PC-3 (cell line): Measurements from ENCODE around the gene C3. TPM values are rescaled to one million over a fixed set of nuclear protein-coding genes. Genes with fewer than 3 reads are reported as not detected.

Experiments used
- ATAC-seq: fragments of 200-7000 bp; cut with Tn5 transposase; 2 replicates; pipeline ENCODE4 v1.9.1; 2020; ENCODE audit warnings: mild to moderate bottlenecking, moderate library complexity
- BruUV-seq: library from RNA; stranded (reverse); fragments of 400-500 nt; replicated peaks from 2 replicates; lab custom pipeline; 2021; lab: Mats Ljungman, UMichigan
- CTCF ChIA-PET: fragments of 300-600 bp; sonication (Branson Sonifier 250); formaldehyde crosslinking; loops from one replicate; lab custom pipeline; 2022; ENCODE audit warnings: antibody characterized with exemption; lab: Charles Lee
- POLR2A ChIA-PET: fragments of 300-600 bp; sonication (Branson Sonifier 250); formaldehyde crosslinking; loops from one replicate; lab custom pipeline; 2022; ENCODE audit warnings: antibody characterized with exemption; ENCODE audit not compliant: unreplicated experiment; lab: Charles Lee
- DNase-seq: peaks from one replicate; pipeline ENCODE4 v3.0.0-alpha.2; 2015
- H2AFZ ChIP-seq: fragments of 300-600 bp; sonication (generic); 2 replicates; pipeline ENCODE4 v1.6.0; 2016; ENCODE audit warnings: antibody characterized with exemption, low read length
- H3F3A ChIP-seq: fragments of 300-600 bp; sonication (generic); one replicate; pipeline ENCODE4 v1.6.0; 2017; ENCODE audit warnings: antibody characterized with exemption, low read length, control low read depth, mild to moderate bottlenecking; ENCODE audit not compliant: unreplicated experiment
- H3K27ac ChIP-seq: fragments of 300-600 bp; sonication (generic); 2 replicates; pipeline ENCODE4 v1.5.1; 2016; ENCODE audit warnings: mild to moderate bottlenecking, low read length
- H3K27me3 ChIP-seq: fragments of 300-600 bp; sonication (generic); 2 replicates; pipeline ENCODE4 v1.6.1; 2016; ENCODE audit warnings: low read length, mixed read lengths
- H3K36me3 ChIP-seq: fragments of 300-600 bp; sonication (generic); 2 replicates; pipeline ENCODE4 v1.6.1; 2016; ENCODE audit warnings: low read depth, mixed run types, low read length, mixed read lengths
- H3K4me1 ChIP-seq: fragments of 300-600 bp; sonication (generic); 2 replicates; pipeline ENCODE4 v1.5.1; 2016; ENCODE audit warnings: low read length; ENCODE audit not compliant: insufficient read depth
- H3K4me2 ChIP-seq: fragments of 300-600 bp; sonication (generic); 2 replicates; pipeline ENCODE4 v1.6.0; 2016; ENCODE audit warnings: low read length
- H3K4me3 ChIP-seq: fragments of 300-600 bp; sonication (generic); 2 replicates; pipeline ENCODE4 v1.5.1; 2016; ENCODE audit warnings: mild to moderate bottlenecking, low read length, mixed read lengths
- H3K79me2 ChIP-seq: fragments of 300-600 bp; sonication (generic); 2 replicates; pipeline ENCODE4 v1.6.1; 2017; ENCODE audit warnings: low read length, mixed read lengths
- H3K9ac ChIP-seq: fragments of 300-600 bp; sonication (generic); 2 replicates; pipeline ENCODE4 v1.6.0; 2016; ENCODE audit warnings: mild to moderate bottlenecking, low read length
- H3K9me2 ChIP-seq: fragments of 300-600 bp; sonication (generic); replicated peaks from 2 replicates; pipeline ENCODE4 v1.6.1; 2016; ENCODE audit warnings: mixed run types, low read length, mixed read lengths
- H3K9me3 ChIP-seq: fragments of 300-600 bp; sonication (generic); 2 replicates; pipeline ENCODE4 v1.6.1; 2016; ENCODE audit warnings: low read length, mixed read lengths
- H4K20me1 ChIP-seq: fragments of 300-600 bp; sonication (generic); 2 replicates; pipeline ENCODE4 v1.6.1; 2016; ENCODE audit warnings: low read length, mixed read lengths
- CTCF ChIP-seq: fragments of 300-600 bp; sonication (generic); conservative IDR thresholded peaks from 2 replicates; pipeline ENCODE4 v1.5.1; 2017; ENCODE audit warnings: antibody characterized with exemption, low read depth, mild to moderate bottlenecking, low read length
- EZH2 ChIP-seq: fragments of 300-600 bp; sonication (generic); IDR thresholded peaks from one replicate; pipeline ENCODE4 v1.6.1; 2017; ENCODE audit warnings: antibody characterized with exemption, mild to moderate bottlenecking, low read length; ENCODE audit not compliant: unreplicated experiment
- EZH2phosphoT487 ChIP-seq: fragments of 300-600 bp; sonication (generic); IDR thresholded peaks from 2 replicates; pipeline ENCODE4 v1.6.1; 2018; ENCODE audit warnings: mild to moderate bottlenecking, antibody characterized with exemption, low read length, borderline replicate concordance
- intact Hi-C: fragments of 100-400 bp; cut with micrococcal nuclease; formaldehyde crosslinking; loops from 2 replicates; pipeline ENCODE4 v1.9.0; 2023
- total RNA-seq: library from RNA; depleted of rRNA; stranded (reverse); fragments of >200 nt; gene quantifications from 2 replicates; pipeline ENCODE4 v1.2.3, GENCODE V29; 2014

The C3 gene
- total RNA-seq, 1 experiment from 2014 or later = 13.3 TPM

GRCh38 chr19:6679139-6679538 is 41.3 kb downstream of the C3 start:
- Histone ChIP-seq H3K4me3 (no peak overlapping the region), H3F3A (no peaks in the 10 kb centered on the region), H3K4me2 (peak overlapping the region; percentile 5; the same call in 1 of the 2 replicates), H3K9ac (no peak overlapping the region; the same call in 1 of the 2 replicates), H3K4me1 (peaks cover 41% of the 10 kb centered on the region), H3K9me2 (no peaks in the 10 kb centered on the region), H3K79me2 (no peaks in the 10 kb centered on the region), H3K27ac (peak overlapping the region; percentile 79), H3K36me3 (no peaks in the 10 kb centered on the region), H3K9me3 (no peaks in the 10 kb centered on the region), H3K27me3 (no peaks in the 10 kb centered on the region), H4K20me1 (no peaks in the 10 kb centered on the region), H2AFZ (no peak overlapping the region)
- BruUV-seq = no TSS peak
- POLR2A ChIA-PET = no interaction called here
- CTCF ChIA-PET = no interaction called here
- intact Hi-C loops = no loop called here
- ATAC-seq (no peak), DNase-seq (no peak)
- TF ChIP-seq EZH2phosphoT487 = no peak
- no peak for TF ChIP-seq CTCF
- TF ChIP-seq EZH2 = no peak

GRCh38 chr19:6678690-6679109 is 41.8 kb downstream of the C3 start:
- BruUV-seq = no TSS peak
- intact Hi-C loops = no loop called here
- H3K9me2 ChIP-seq = no peaks in the 10 kb centered on the region
- no peaks in the 10 kb centered on the region for H4K20me1 ChIP-seq
- H2AFZ ChIP-seq = no peak overlapping the region
- H3K36me3 ChIP-seq = no peaks in the 10 kb centered on the region
- no peaks in the 10 kb centered on the region for H3F3A ChIP-seq
- H3K27ac ChIP-seq = peak overlapping the region; percentile 79
- no peak overlapping the region; the same call in 1 of the 2 replicates for H3K9ac ChIP-seq
- CTCF ChIA-PET = no interaction called here
- POLR2A ChIA-PET = no interaction called here
- no peaks in the 10 kb centered on the region for H3K27me3 ChIP-seq
- ATAC-seq (peak; percentile 53), DNase-seq (peak; percentile 79)
- H3K4me3 ChIP-seq = no peak overlapping the region
- H3K4me1 ChIP-seq = peaks cover 41% of the 10 kb centered on the region
- H3K79me2 ChIP-seq = no peaks in the 10 kb centered on the region
- H3K4me2 ChIP-seq = peak overlapping the region; percentile 5; the same call in 1 of the 2 replicates
- no peaks in the 10 kb centered on the region for H3K9me3 ChIP-seq
- TF ChIP-seq EZH2phosphoT487 = no peak
- TF ChIP-seq CTCF = no peak
- no peak for TF ChIP-seq EZH2

DNA sequence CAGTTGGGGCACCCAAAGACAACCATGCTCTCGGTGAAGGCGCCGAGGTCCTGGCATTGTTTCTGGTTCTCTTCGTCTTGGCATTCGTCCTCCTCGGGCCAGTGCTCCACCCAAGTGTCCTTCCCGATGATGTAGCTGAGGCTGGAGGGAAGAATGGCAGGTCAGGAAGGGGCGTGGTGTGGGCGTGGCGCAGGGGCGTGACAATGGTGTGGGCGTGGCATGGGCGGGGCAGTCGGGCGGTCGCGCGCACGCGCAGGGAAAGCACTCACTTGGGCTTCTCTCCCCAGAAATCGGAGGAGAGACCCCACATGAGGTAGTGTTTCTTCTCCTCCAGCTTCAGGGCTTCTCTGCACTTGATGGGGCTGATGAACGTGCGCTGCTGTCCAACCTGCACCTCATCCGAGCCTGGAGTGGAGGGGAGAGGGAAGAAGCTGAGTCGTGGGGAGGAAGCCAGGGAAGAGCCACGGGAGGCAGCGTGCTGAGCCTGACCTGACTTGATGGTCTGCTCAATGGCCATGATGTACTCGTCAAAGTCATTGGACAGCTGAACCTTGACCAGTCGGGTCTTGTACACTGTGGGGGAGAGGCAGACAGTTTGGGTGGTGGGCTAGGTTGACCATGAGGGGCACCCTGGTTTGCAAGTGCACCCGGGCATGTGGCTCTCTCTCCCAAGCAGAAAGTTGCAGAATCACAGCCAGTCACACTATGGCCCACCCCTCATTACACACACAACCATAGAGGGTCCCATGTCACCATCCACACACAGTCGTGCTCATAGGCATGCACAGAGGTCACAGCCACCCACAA is 42.4 kb downstream of the C3 start:
- Histone ChIP-seq H3K9me2 (no peaks in the 10 kb centered on the region), H3K4me1 (peaks cover 41% of the 10 kb centered on the region), H3K36me3 (no peaks in the 10 kb centered on the region), H3K9me3 (no peaks in the 10 kb centered on the region), H2AFZ (no peak overlapping the region), H3K4me2 (no peak overlapping the region), H3F3A (no peaks in the 10 kb centered on the region), H3K27ac (peak overlapping the region; percentile 15; the same call in 1 of the 2 replicates), H4K20me1 (no peaks in the 10 kb centered on the region), H3K9ac (no peak overlapping the region), H3K79me2 (no peaks in the 10 kb centered on the region), H3K4me3 (no peak overlapping the region), H3K27me3 (no peaks in the 10 kb centered on the region)
- ChIA-PET POLR2A (no interaction called here), CTCF (no interaction called here)
- no TSS peak for BruUV-seq
- ATAC-seq (no peak), DNase-seq (no peak)
- TF ChIP-seq EZH2 = no peak
- TF ChIP-seq CTCF = no peak
- no peak for TF ChIP-seq EZH2phosphoT487
- intact Hi-C loops = no loop called here
